ENCODE data around the gene SIGLEC6. TPM values are rescaled to one million over a fixed set of nuclear protein-coding genes. Genes with fewer than 3 reads are reported as not detected.

SIGLEC6 gene
- total RNA-seq, 1 donor from 2014 or later, result 1.2 TPM

DNA sequence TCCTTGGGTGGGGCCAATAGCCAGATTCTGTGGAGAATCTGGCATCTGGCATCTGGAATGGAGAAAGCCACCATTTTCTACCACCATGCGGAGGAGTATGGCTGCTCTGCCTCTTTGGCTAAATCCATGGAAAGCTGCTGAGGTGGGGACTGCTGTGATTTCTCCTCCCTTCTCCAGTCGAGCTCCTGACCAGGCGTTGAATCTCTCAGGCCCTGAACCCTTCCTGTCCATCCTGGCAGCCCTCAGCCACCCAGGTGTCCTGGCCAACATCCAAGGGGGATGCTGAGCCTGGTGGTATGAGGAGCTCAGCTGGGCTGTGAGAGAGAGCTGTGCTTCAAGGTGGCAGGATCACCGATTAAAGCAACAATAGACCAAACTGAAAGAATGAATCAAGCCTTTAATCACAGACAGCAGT, 17.4 kb upstream of the SIGLEC6 start:
- intact Hi-C loops (cut with micrococcal nuclease), result no loop called here

- intact Hi-C loops (cut with micrococcal nuclease), result no loop called here
Measured at GRCh38 chr19:51548213-51548651, 16.8 kb upstream of the SIGLEC6 start.

- intact Hi-C loops (cut with micrococcal nuclease), result no loop called here
Measured at GRCh38 chr19:51547397-51548212, 16.1 kb upstream of the SIGLEC6 start.

DNA sequence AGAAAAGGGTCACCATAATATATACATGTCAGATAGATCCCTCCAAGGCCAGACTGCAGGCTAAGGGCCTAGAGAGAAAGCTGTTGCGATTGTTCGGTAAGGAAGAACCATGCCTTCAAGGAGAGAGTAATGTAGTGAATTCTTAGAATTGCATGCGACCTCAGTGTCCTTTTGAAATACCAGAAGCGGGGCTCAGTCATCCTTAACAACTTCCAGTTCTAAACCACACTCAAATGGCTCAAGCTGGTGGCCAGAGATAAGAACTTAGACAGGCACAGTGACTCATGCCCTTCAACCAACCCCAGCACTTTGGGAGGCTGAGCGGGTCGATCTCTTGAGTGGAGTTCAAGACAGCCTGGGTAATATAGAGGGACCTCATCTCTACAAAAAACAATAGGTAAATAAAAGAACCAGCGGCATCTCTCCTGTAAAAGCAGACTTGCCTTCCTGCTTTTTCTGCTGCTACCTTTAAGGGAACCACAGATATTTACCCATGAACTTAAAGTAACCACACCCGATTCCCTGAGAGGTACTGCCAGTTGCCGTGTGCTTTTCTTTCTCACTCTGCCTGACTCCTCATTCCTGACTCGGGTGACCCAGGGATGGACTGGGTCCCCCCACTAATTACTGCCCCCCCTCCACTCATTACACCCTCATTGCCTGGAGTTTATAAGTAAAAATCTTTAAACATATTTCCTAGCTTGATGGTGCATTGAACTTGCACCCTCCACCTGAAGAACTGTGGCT, 15.4 kb upstream of the SIGLEC6 start:
- intact Hi-C loops (cut with micrococcal nuclease), result no loop called here

DNA sequence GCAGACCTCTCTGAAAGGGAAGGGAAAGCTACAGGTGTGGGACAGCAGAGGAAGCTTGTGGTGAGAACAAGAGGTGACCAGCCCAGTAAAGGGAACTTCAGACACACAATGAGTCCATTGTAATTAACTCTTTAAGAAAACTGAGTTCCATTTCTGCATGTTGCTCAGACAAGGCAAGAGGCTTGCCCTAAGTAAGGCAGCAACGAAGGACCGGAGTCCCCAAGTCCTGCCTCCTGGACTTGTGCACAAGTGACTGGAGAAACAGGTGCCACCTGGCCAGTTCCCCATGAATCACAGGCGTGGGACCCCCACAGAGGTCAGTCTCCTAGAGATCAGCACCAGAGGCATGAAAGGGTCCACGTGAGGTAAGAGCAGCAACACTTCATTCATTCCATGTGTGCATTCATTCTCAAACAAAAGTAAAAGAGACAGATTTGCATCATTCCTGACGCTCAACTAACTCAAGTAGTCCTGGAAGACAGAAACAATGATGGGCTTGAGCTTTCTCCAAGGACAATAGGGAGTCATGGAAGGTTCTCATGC, 14.7 kb upstream of the SIGLEC6 start:
- intact Hi-C loops (cut with micrococcal nuclease), result no loop called here

DNA sequence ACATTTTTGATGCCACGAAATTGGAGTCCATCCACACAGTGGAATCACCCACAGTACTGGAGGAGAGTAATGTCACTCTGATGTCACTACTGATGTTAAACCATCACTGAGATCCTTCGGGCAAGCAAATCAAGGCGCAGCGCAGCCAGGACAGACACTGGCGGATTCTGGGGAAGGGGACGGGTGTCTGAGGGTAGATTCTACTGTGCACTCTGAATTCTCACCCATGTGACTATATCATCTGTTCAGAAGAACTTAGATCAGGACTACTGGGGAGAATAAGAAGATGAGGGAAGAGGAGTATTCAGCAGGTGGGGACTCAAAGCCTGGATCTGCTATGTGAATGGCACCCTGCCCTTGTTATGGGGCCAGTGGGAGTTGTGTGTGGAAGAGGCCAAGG, 12.6 kb upstream of the SIGLEC6 start:
- intact Hi-C loops (cut with micrococcal nuclease), result no loop called here

DNA sequence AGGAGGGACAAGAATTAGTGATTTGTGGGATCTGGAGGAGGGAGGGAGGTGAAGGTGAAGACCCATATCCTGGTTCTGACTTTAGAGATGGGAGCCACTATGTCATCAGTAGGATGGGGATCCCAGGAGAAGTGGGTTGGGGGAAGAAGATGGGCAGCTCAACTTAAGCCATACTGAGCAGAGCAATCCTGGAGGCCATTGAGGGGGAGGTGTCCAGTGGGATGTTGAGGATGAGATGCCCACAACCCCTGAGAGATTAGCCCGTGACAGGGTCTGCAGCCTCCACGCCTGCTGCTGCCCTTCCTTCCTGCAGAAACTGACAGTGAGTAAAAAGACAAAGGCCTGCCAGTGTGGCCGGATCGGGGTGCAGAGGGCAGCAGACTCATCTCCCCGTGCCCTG, 11.2 kb upstream of the SIGLEC6 start:
- intact Hi-C loops (cut with micrococcal nuclease), result no loop called here

GRCh38 chr19:51541458-51542357, 10.2 kb upstream of the SIGLEC6 start:
- intact Hi-C loops (cut with micrococcal nuclease), result no loop called here

- intact Hi-C loops (cut with micrococcal nuclease), result no loop called here
Measured at GRCh38 chr19:51539821-51540366, 8.4 kb upstream of the SIGLEC6 start.

DNA sequence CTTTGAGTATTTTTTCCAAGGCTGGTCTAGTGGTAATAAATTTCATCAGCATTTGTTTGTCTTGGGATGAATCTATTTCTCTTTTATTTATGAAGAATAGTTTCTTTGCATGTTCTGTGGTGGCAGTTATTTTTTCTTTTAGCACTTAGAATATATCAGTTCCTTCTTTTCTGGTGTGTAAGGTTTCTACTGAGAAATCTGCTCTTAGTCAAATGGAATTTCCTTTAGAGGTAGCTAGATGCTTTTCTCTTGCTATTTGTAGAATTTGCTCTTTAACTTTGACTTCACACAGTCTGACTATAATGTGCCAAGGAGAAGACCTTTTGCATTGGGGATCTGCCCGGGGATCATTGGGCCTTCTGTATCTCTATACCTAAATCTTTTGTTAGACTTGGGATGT, 4.1 kb upstream of the SIGLEC6 start:
- intact Hi-C loops (cut with micrococcal nuclease), result no loop called here

DNA sequence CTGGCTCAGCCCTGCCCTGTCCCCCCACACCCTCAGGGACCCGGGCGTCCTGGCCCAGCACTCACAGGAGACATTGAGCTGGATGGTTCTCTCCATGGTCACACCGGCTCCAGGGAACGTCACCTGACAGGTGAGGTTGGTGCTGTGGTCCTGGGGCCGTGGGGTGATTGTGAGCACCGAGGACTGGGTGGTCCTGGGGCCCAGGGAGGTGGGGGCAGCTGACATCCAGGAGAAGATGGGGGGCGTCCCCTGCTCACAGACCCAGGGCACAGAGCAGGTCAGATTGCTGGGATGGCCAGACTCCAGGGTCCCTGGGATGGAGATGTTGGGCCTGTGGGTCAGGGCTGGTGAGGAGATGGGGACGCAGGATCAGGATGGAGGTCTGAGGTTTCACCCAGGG, 854 bp downstream of the SIGLEC6 start:
- intact Hi-C loops (cut with micrococcal nuclease), result no loop called here

GRCh38 chr19:51529301-51529700, 2.2 kb downstream of the SIGLEC6 start:
- intact Hi-C loops (cut with micrococcal nuclease), result no loop called here

DNA sequence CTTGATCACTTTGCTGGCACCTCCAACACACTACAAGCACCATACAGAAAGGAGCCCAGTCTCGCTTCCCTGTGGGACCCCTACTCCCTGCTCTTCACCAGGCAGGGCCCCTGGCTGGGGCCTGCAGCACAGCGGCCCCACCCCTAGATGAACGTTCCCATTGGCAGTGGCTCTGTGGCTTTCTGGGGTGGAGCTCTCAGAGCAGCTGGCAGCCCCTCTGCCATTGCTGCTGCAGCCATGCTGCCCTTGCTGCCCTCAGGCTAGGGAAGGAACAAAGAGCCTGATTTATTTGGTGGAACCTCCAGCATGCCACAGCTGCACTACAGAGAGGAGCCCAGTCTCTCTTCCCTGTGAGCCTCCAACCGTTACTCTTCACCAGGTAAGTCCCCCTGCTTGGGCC, 5.8 kb downstream of the SIGLEC6 start:
- intact Hi-C loops (cut with micrococcal nuclease), result no loop called here

DNA sequence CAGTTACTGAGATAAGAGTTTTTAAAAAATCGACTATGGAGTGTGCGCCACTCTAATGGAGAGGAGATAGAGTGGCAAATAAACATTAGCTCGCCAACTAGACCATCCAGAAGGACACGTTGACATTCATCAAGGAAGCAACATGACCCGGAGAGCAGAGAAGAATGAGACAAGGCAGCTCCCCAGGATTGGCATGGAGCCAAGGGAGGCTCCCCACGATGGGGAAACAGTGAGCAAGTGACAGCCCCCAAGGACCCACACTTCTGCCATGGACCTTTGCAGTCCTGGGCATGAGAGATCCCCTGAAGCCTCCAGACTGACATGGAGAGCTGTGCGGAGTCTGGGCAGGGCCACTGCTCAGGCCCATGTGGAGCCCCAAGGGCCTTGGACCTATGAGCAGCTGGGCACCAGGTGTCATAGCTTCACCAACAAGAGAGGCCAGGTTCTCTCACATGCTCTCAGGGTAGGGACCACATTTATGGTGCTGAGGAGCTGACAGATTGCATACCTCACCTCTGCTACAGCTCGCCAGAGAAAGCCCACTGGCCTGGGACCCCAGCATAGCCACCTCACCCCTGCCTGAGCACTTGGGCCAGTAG, 6.7 kb downstream of the SIGLEC6 start:
- intact Hi-C loops (cut with micrococcal nuclease), result no loop called here

GRCh38 chr19:51521781-51522180, 9.7 kb downstream of the SIGLEC6 start:
- intact Hi-C loops (cut with micrococcal nuclease), result no loop called here

- intact Hi-C loops (cut with micrococcal nuclease), result no loop called here
Measured at GRCh38 chr19:51521357-51521756, 10.1 kb downstream of the SIGLEC6 start.

DNA sequence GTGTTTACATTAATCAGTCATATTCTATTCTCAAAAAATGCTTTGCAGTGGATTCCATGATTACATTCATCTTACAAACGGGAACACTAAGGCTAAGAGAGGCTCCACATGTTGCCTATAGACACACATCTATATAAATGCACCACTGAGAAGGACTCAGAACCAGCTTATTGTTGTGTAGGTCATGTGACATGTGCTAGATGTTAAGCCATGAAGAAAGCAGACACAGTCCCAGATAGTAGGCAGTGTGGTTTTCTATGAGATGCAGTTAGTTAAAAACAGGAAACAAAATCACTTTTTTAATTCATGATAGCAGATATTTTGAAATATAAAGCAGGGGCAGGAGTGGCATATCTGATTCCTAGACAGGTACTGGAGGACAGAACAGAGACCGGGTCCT, 10.7 kb downstream of the SIGLEC6 start:
- intact Hi-C loops (cut with micrococcal nuclease), result no loop called here

GRCh38 chr19:51514866-51515481, 16.5 kb downstream of the SIGLEC6 start:
- intact Hi-C loops (cut with micrococcal nuclease), result loop anchor here (1.0 to 2.0 kb wide), 2 partner anchors 42 to 93 kb away; no protein-coding TSS in a partner anchor

- intact Hi-C loops (cut with micrococcal nuclease), result loop anchor here (2.0 kb wide), 1 partner anchor 41 kb away; no protein-coding TSS in a partner anchor
Measured at GRCh38 chr19:51513968-51514367, 17.5 kb downstream of the SIGLEC6 start.

DNA sequence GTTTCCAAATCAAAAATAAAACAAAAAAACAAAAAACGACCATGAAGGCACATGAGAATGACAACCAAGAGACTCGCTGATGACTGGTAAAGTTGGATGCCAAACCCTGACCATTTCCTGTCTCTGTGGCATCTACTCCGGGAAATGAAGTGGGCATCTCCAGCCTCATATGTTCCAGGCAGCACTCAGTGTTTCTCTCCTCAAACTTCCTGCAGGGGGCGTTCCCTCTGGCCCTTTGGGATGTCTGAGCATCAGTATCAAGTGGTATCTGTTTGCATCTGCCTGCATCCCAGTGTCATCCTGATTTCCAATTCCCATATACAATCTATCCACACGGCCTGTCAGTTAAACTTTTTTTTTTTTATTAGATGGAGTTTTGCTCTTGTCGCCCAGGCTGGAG, 20.1 kb downstream of the SIGLEC6 start:
- intact Hi-C loops (cut with micrococcal nuclease), result no loop called here
